Fibroblast of skin of scalp (primary cell): ENCODE results near the gene RAB40A. TPM values are rescaled to one million over a fixed set of nuclear protein-coding genes. Genes with fewer than 3 reads are reported as not detected.

Experiments used
- DNase-seq: peaks from one replicate; pipeline ENCODE4 v3.0.0-alpha.2; 2013
- polyA plus RNA-seq, 2 experiments: library from polyadenylated mRNA; unstranded; fragments of 120-200 nt; gene quantifications; one replicate each; pipeline ENCODE4 v1.2.1, GENCODE V29; 2013; ENCODE audit not compliant: insufficient read length in 2 of 2

Gene RAB40A, protein sequence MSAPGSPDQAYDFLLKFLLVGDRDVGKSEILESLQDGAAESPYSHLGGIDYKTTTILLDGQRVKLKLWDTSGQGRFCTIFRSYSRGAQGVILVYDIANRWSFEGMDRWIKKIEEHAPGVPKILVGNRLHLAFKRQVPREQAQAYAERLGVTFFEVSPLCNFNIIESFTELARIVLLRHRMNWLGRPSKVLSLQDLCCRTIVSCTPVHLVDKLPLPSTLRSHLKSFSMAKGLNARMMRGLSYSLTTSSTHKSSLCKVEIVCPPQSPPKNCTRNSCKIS
- polyA plus RNA-seq (2013, experiment 1 of 2; ENCODE audit: insufficient read length): 0.54 TPM
- polyA plus RNA-seq (2013, experiment 2 of 2; ENCODE audit: insufficient read length): 0.80 TPM

DNA sequence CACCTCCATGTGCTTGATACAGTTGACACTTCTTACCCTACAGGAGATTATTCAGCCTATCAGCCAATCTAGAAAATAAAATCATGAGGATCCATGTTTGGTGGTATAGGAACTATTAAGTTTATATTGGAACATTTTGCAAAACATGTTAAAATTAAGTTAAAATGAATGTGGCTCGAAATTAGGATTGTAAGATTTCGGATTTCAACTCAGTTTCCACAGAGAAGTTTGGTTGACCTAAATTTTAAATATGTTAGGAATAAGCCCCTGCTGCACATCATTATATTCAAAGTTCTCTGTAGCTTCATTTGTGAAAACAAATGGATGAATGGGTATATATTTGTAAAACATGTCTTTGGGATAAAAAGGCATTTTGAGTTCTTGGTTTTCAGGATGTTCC lies at the start of gene RAB40A:
RAB40A (minus strand) TSS at position 101 of the 400 bp plus-strand sequence. CDS start 18,733 bp downstream, outside the sequence.
- no peak for DNase-seq

DNA sequence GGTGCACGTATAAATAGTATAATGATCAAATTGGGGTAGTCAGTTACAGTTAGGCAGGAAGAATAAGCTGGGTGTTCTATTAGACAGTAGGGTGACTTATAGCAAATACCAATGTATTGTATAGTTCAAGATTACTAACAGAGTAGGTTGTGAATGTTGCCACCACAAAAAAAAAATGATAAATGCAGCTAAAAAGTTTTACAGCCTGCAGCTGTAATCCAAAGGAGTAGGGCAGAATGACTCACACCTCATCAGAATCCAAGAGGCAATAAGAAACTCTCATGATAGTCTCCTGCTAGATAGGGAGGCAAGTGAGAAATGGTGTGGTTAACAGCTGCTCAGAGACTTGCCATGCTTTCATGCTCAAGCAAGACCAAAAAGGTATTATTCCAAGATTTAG lies 46.5 kb upstream of the RAB40A start:
- DNase-seq: peak; percentile 40

DNA sequence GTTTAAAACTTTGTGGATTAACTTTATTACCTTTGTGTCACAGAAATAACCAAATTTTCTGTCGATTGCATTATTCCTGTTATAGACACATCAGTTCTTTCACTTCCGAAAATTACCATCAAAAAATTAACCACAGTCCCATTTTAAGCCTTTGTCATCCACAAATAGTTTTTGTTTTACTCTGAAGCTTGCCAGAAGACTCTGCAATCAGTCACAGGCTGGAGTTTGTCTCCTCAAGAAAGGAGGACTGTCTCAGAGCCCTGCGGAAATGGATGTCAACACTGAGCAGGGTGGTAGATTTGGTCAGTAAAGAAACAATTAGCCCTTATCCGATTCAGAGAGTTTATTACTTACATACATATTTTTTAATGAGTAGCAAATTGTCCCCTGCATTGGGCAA lies 45.9 kb upstream of the RAB40A start:
- no peak for DNase-seq

DNA sequence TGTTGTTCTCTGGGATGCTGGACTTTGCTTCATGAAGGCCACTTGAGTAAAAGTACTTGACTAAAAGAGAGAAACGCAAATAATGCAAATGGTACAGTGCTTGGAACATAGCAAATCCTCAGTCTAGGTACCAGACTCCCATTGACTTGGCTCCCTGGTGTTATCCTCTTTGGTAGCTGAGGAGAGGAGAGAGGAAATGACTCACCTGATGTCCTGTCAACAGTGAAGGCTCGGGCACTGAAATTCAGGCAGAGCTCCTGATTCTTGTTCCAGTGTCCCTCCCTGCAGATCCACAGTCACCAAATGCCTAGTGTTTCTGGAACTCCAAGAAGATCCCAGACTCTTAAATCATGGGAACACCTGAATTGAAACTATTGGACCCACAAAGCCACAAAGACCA lies 43.5 kb upstream of the RAB40A start:
- no peak for DNase-seq

DNA sequence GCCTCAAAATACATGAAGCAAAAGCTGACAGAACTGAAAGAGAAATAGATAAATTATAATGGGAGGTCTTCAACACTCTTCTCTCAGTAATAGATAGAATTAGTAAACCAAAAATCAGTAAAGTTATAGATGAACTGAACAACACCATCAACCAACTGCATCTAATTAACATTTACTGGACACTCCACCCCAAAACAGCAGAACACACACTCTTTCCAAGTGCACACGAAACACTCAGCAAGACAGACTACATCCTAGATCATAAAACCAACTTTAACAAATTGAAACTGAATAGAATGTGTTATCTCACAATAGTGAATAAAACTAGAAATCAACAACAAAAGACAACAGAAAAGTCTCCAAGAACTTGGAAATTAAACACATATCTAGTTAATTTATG lies 41.0 kb upstream of the RAB40A start:
- no peak for DNase-seq

DNA sequence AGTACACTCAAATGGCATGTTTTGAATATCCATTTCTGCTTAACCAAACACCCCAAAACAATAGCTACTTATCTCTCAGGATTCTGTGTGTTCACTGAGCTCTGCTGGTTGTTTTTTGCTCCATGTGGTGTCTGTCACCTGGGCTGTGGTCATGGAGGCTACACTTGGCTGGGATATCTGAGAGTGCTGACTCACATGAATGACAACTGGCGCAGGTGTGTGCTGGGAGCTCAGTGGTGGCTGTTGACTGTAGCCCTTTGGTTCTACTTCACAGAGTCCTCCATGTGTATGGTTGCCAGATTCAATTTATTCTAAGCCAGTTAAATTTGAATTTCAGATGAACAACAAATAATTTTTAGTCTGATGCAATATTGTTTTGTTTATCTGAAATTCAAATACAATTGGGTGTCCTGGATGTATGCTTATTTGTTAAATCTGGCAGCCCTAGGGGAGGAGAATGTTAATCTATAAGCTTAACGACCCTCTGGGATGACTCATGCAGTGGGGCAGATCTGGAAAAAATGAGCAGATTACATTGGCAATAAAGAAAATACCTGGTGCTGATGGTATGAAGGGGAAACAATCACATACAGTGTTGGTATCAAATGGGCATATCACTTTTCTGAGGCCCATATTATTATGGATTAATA lies 37.8 kb upstream of the RAB40A start:
- no peak for DNase-seq

DNA sequence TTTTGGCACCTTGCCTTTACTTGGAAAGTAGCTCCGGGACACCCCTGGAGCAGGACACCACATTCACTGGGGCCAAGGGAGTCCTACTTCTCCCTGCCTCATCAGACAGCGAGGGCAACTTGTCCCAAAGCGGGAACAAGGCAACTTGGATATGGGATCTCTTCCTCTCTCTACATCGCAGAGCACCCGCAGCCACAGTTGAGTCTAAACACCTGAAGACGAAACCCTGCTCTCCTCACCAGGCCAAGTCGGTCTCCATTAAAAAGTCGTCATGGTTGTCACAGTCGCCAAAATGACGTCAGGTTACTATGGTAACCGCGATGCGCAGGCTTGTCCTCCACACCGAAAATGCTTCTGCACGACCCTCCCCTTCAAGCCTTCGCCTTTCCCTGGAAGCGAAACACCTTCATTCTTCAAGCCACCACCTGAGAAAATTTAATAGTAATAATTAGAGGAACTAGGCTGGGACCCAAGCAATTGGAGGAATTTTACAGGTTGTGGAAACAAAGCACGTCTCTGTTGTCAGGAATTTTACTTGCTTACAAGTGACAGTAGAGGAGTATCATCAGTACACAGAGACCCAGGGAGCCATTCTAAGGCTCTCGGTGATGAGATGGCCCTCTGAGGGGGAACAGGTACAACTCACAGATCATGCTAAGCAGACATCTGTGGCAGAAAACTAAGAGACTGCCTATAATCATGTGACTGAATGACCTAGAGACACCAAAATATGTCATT lies 35.6 kb upstream of the RAB40A start:
- peak; percentile 69 for DNase-seq

DNA sequence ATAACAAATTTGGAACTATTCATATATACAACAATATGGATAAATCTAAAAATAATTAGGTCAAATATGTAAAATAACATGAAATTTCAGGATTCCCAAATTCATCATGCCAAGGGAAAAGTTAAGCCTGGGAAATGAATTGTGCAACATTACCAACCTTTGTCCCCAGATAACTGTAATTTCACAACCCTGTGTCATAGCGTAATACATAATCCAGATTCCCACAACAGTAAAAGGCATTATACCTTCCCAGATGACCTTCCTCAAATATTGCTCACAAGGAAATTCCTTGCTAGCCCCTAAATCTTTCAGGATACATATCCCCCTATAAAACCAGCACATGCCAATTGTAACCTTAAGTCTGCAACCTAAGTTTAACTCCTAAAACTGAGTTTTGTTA lies 32.9 kb upstream of the RAB40A start:
- no peak for DNase-seq

DNA sequence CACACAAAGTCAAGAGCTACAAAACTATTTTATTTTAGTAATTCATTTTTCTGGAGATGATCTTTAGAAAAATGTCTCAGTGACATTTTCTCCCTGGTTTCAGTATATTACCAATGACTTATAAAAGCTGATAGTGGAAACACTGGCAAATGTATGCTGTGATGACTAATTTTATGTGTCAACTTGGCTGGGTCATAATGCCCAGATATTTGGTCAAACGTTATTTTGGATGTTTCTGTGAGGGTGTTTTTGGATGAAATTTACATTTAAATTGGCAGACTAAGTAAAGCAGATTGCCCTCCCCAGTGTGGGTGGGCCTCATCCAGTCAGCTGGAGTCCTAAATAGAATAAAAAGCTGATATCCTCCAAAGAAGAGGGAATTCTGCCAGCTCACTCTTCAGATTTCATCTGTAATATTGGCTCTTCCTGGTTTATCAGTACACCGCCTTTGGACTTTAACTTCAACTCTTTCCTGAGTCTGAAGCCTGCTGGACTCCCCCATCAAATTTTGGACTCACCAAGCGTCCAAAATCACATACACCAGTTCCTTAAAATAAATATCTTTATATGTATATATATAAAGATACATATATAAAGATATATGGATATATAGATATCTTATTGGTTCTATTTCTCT lies 31.2 kb upstream of the RAB40A start:
- DNase-seq: no peak

DNA sequence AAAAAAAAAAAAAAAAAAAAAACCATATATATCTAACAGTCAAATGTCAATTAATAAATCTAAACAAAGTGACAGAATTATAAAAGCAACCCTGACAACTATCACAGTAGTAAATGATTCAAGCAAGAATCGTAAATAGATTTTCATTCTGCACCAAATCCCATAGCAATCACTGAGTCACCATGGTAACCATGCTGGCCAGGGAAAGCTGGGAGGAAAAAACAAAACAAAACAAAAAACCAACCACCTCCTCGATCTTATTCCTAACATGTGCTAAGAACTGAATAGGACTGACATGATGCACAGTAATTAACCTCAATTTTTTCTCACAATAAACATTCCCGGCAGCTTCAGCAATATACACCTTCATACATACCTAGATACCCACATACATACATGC lies 30.6 kb upstream of the RAB40A start:
- no peak for DNase-seq

DNA sequence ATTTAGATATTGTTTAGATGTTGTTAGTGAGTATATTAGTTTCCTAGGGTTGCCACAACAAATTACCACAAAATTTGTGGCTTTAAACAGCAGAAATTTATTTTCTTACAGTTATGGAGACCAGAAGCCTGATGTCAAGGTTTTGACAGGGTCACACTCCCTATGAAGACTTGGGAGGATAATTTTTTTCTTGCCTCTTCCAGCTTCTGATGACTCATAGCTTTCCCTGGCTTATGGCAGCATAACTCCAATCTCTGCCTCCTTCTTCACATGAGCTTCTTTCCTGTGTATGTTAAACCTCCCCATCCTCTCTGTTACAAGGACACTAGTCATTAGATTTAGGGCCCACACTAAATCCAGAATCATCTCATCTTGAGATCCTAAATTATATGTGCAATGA lies 20.9 kb upstream of the RAB40A start:
- peak; percentile 45 for DNase-seq

DNA sequence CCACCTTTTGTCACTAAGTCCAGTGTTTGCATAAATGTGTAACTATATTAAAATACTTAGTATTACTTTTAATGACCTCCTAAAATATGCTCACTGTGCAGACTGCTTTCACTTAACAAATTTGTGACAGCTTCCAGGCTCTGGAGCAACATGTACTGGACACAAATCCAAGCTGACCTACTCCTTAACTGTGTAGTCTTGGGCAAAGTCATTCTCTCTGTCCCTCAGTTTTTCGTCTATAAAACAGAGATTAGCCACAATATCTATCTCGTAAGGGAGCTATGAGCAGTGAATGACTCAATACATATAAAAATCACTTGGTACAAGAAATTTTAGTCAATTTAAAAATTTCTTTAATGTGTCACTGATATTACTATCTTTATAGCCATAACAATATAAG lies 20.4 kb upstream of the RAB40A start:
- no peak for DNase-seq

DNA sequence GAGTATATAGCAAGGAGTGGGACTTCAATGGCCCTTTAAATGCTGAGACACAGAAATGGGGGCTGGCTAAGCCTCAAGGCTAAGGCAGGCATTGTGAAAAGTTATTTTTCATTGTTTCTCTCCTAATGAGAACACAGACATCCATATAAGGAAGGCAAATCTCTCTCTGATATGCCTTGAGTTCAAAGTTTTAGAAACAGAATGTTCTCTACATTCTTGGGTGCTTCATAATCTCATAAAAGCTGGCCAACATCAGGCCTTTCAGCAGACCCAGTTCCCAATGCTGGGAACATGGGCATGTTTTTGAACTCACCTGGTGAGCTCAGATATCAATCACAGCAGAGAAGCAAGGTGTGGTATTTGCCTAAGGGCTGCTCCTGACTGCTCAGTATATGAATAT lies 19.4 kb upstream of the RAB40A start:
- peak; percentile 35 for DNase-seq

DNA sequence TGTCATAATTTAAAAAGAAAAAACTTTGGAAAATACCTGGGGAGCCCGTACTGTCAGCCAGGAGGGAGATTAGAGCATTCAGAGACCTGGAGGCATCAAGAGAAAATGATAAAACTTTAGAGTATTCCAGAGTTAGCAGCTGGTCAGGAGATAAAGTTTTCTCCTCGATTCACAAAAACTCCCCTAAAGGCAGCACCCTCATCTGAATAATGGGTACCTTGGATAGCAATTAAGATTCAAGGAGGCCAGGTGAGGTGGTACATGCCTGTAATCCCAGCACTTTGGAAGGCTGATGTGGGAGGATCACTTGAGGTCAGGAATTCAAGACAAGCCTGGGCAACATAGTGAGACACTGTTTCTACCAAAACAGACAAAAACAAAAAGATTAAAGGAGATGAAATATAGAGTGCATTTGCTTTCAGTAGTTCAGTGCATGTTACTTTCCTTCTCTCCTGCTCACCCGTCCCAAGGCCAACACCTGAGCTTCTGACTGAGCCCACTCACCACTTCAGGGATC lies 18.6 kb upstream of the RAB40A start:
- DNase-seq: no peak

DNA sequence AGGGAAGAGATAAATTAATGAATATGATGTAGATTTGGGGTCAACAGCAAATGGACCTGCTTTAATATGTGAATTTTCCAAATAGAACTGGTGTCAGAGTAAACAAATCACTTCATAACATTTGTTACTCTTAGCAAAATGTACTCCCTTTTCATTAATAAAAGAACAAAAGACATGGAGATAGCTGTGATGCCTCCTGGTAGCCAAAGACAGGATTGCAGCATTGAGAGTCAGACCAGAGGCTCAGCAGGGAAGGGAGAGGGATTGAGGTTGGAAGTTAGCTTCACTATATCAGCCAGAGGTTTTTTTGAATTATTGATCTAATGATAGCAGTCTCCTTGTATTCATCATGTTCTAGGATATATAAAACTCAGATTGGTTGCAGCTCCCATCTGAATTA lies 17.4 kb upstream of the RAB40A start:
- no peak for DNase-seq

DNA sequence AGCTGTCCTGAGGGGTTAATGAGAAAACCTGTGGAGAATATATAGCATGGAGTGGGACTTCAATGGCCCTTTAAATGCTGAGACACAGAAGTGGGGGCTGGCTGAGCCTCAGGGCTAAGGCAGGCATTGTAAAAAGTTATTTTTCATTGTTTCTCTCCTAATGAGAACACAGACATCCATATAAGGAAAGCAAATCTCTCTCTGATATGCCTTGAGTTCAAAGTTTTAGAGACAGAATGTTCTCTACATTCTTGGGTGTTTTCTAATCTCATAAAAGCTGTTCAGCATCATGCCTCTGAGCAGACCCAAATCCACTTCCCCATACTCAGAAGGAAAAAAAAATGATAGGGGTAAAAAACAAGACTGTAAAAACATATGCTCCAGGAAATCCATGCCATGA lies 16.8 kb upstream of the RAB40A start:
- peak; percentile 22 for DNase-seq

DNA sequence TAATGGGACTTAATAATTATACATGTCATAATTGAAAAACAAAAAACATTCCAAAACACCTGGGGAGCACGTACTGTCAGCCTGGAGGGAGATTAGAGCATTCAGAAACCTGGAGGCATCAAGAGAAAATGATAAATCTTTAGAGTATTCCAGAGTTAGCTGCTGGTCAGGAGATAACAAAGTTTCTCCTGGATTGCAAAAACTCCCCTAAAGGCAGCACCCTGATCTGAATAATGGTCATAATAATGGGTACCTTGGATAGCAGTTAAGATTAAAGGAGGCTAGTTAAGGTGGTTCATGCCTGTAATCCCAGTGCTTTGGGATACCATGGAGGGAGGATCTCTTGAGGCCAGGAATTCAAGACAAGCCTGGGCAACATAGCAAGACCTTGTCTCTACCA lies 15.9 kb upstream of the RAB40A start:
- DNase-seq: no peak

DNA sequence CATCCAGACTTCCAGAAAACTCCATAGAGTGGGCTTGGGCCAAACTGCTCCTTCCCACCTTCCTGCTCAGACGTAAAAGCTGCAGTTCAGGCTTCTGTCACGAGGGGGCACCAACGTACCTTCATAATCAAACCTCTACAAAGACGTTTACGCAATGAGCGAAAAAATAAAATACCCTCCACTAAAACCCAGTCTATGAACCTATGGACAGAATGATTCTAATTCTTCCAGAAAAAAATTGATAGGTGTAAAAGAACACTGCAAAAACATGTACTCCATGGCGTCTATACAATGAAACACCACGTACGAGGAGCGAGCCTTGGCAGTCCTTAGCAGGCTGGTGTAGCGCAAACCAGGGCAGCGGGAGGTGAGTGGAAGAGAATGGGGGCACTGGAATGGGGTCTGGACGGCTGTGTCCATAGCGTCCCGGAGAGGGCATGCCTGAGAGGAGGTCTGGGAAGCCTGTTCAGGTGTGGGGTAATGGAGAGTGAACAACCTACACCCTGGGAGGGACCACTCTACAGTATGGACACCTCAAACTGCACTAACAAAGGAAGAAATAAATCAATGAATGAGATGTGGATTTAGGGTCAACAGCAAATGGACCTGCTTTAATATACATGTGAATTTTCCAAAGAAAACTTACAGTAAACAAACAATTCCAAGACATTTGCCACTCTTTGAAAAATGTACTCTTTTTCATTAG lies 14.4 kb upstream of the RAB40A start:
- DNase-seq: peak; percentile 69

DNA sequence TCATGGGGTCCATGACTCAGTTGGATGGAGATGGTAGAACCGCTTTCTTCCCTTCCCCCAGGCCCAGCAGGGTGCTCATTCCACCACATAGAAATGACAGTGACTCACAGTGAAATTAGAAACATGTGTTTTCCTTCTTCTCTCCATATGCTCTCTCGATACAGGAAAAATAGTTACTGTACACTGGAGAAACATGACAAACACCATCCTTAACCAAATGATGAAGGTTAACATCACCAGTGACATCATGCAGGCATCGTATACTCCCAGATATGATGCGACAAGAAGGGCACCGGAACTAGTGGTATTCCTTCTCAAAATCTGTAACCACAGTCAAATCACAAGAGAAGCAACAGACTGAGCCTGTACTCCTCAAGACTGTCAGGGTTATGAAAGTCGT lies 11.7 kb upstream of the RAB40A start:
- peak; percentile 91 for DNase-seq

DNA sequence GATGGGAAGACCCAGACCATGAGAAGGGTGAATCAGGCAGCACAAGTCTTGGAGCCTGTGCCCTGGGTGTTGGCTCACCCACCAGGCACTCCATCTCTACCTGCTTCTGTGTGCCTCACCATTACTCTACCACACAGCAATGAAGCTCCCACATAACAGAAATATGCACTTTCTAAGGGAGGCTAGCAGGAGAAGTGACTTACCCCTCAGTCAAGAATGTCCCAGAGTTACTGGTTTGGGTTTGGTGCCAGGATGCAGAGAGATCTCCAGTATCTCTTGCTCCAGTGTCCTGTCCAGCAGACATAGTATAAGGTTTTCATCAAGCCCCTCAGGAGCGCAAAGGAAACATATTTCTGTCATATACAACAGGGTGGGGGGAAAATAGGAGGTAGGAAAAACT lies 11.3 kb upstream of the RAB40A start:
- DNase-seq: peak; percentile 74

DNA sequence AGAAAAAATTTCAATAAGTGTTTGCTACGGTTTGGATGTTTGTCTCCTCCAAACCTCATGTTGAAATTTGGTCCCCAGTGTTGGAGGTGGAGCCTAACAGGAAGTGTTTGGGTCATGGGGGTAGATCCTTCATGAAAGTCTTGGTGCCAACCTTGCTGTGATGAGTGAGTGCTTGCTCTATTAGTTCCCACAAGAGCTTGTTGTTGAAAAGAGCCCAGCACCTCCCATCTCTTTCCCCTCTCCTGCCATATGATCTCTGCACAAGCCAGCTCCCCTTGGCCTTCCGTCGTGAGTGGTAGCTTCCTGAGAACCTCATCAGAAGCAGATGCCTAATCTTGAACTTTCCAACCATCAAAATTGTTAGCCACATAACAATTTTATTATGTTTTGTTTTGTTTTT lies 10.3 kb upstream of the RAB40A start:
- no peak for DNase-seq

DNA sequence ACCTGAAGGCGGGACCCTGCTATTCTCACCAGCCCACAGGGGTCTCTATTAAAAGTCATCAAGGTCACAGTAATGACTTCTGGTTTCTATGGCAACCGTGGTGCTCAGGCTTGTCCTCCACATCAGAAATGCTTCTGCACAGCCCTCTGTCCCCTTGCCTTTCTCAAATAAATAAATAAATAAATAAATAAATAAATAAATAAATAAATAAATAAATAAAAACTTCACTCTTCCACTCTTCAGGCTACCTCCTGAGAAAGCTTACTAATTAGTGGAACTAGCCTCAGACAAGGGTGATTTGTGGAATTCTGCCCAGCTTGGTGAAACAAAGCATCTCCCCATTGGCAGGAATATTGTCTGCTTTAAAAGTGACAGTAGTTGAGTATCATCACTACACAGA lies 5.5 kb upstream of the RAB40A start:
- DNase-seq: no peak
